Smooth muscle cell (in vitro differentiated cells): ENCODE data around the gene CPLX3. TPM values are rescaled to one million over a fixed set of nuclear protein-coding genes. Genes with fewer than 3 reads are reported as not detected.
"Not testable (repeated sequence)": the region's sequence is repeated elsewhere in the genome, so short reads cannot be mapped to it uniquely, and the experiment has no call there.

Experiments used
- DNase-seq: peaks from one replicate; lab custom pipeline; 2025; ENCODE audit not compliant: unreplicated experiment; lab: John Stamatoyannopoulos, UW
- H2AFZ ChIP-seq: fragments of 200-600 bp; sonication (generic); 2 replicates; pipeline ENCODE4 v1.6.0; 2016; ENCODE audit warnings: antibody characterized with exemption, low read depth, mild to moderate bottlenecking
- H3F3A ChIP-seq: fragments of 200-600 bp; sonication (generic); 2 replicates; pipeline ENCODE4 v1.6.0; 2017; ENCODE audit warnings: antibody characterized with exemption, low read depth
- H3K27ac ChIP-seq: fragments of 200-600 bp; sonication (generic); 2 replicates; pipeline ENCODE4 v1.5.1; 2016; ENCODE audit warnings: low read depth, mild to moderate bottlenecking
- H3K27me3 ChIP-seq: fragments of 200-600 bp; sonication (generic); 2 replicates; pipeline ENCODE4 v1.6.1; 2016; ENCODE audit warnings: low read depth, mild to moderate bottlenecking
- H3K36me3 ChIP-seq: fragments of 200-600 bp; sonication (generic); 2 replicates; pipeline ENCODE4 v1.5.1; 2016; ENCODE audit warnings: low read depth
- H3K4me1 ChIP-seq: fragments of 200-600 bp; sonication (generic); 2 replicates; pipeline ENCODE4 v1.5.1; 2016; ENCODE audit warnings: low read depth
- H3K4me2 ChIP-seq: fragments of 200-600 bp; sonication (generic); 2 replicates; pipeline ENCODE4 v1.6.0; 2016; ENCODE audit warnings: mild to moderate bottlenecking
- H3K4me3 ChIP-seq: fragments of 200-600 bp; sonication (generic); 2 replicates; pipeline ENCODE4 v1.5.1; 2016; ENCODE audit warnings: mild to moderate bottlenecking
- H3K79me2 ChIP-seq: fragments of 200-600 bp; sonication (generic); 2 replicates; pipeline ENCODE4 v1.6.0; 2016; ENCODE audit warnings: low read depth, mild to moderate bottlenecking
- H3K9ac ChIP-seq: fragments of 200-600 bp; sonication (generic); 2 replicates; pipeline ENCODE4 v1.6.0; 2016; ENCODE audit warnings: low read depth
- H3K9me3 ChIP-seq: fragments of 200-600 bp; sonication (generic); replicated peaks from 2 replicates; pipeline ENCODE4 v1.5.1; 2016; ENCODE audit warnings: low read depth
- H4K20me1 ChIP-seq: fragments of 200-600 bp; sonication (generic); 2 replicates; pipeline ENCODE4 v1.6.0; 2016; ENCODE audit warnings: low read depth
- CTCF ChIP-seq: fragments of 200-600 bp; sonication (generic); IDR thresholded peaks from 2 replicates; pipeline ENCODE4 v1.5.1; 2017; ENCODE audit warnings: borderline replicate concordance, mild to moderate bottlenecking, antibody characterized with exemption; ENCODE audit not compliant: insufficient read depth, poor library complexity, severe bottlenecking
- WGBS: methylation state at CpG from one replicate; pipeline ENCODE4 v1.1.7; 2016; ENCODE audit warnings: low lambda C conversion rate; 5-methylcytosine and 5-hydroxymethylcytosine counted together
- polyA plus RNA-seq: library from polyadenylated mRNA; unstranded; fragments of >200 nt; fragmentation: Nextera tagmentation; extraction: Ambion mirVana; gene quantifications from 2 replicates; pipeline ENCODE4 v1.2.1, GENCODE V29; 2016
- total RNA-seq: library from RNA; depleted of rRNA; stranded (reverse); fragments of >200 nt; gene quantifications from 2 replicates; pipeline ENCODE4 v1.2.3, GENCODE V29; 2014

The CPLX3 gene
- total and polyA plus RNA-seq, 2 experiments from 2014 or later, result 0.22 TPM; not detected in 1

- Histone ChIP-seq H3K4me2 (peak overlapping the region; percentile 94), H3K4me1 (peaks cover 21% of the 10 kb centered on the region), H3F3A (no peaks in the 10 kb centered on the region), H3K36me3 (no peaks in the 10 kb centered on the region), H3K79me2 (peaks cover 61% of the 10 kb centered on the region), H2AFZ (no peak overlapping the region), H3K27ac (no peak overlapping the region), H3K9me3 (no peaks in the 10 kb centered on the region), H3K4me3 (peak overlapping the region; percentile 70), H3K27me3 (no peaks in the 10 kb centered on the region), H3K9ac (no peak overlapping the region), H4K20me1 (peaks cover 62% of the 10 kb centered on the region)
- DNase-seq, result no peak
- no peak for TF ChIP-seq CTCF
- 92% methylated on average over 3 of the region's 3 CpGs for WGBS
Measured at GRCh38 chr15:74783808-74784175, 42.6 kb upstream of the CPLX3 start.

GRCh38 chr15:74784426-74785193 is 41.8 kb upstream of the CPLX3 start:
- H3K27ac ChIP-seq, result no peak overlapping the region
- DNase-seq, result no peak
- WGBS, result 95% methylated on average over 8 of the region's 8 CpGs
- H3K27me3 ChIP-seq, result no peaks in the 10 kb centered on the region
- peaks cover 70% of the 10 kb centered on the region for H4K20me1 ChIP-seq
- H3K79me2 ChIP-seq, result peaks cover 69% of the 10 kb centered on the region
- no peak overlapping the region for H3K4me2 ChIP-seq
- H2AFZ ChIP-seq, result no peak overlapping the region
- peaks cover 25% of the 10 kb centered on the region for H3K4me1 ChIP-seq
- H3K4me3 ChIP-seq, result no peak overlapping the region
- no peaks in the 10 kb centered on the region for H3F3A ChIP-seq
- no peak overlapping the region for H3K9ac ChIP-seq
- no peak for TF ChIP-seq CTCF
- no peaks in the 10 kb centered on the region for H3K36me3 ChIP-seq
- H3K9me3 ChIP-seq, result no peaks in the 10 kb centered on the region

- peaks cover 78% of the 10 kb centered on the region for H4K20me1 ChIP-seq
- no peak overlapping the region for H3K27ac ChIP-seq
- no peaks in the 10 kb centered on the region for H3K9me3 ChIP-seq
- H3K36me3 ChIP-seq, result no peaks in the 10 kb centered on the region
- H3K9ac ChIP-seq, result no peak overlapping the region
- peaks cover 6% of the 10 kb centered on the region for H3F3A ChIP-seq
- no peak overlapping the region for H3K4me2 ChIP-seq
- H3K4me3 ChIP-seq, result no peak overlapping the region
- DNase-seq, result no peak
- peaks cover 25% of the 10 kb centered on the region for H3K4me1 ChIP-seq
- peaks cover 75% of the 10 kb centered on the region for H3K79me2 ChIP-seq
- no peak for TF ChIP-seq CTCF
- H3K27me3 ChIP-seq, result no peaks in the 10 kb centered on the region
- H2AFZ ChIP-seq, result no peak overlapping the region
- 96% methylated on average over 13 of the region's 13 CpGs for WGBS
Measured at GRCh38 chr15:74785194-74786032, 41.0 kb upstream of the CPLX3 start.

- H3K4me2 ChIP-seq, H3K4me3 ChIP-seq, H3K27ac ChIP-seq, H2AFZ ChIP-seq, H3K27me3 ChIP-seq, H3K9me3 ChIP-seq, H3K9ac ChIP-seq, DNase-seq, H3K36me3 ChIP-seq: not testable (repeated sequence)
- Histone ChIP-seq H3F3A (peaks cover 12% of the 10 kb centered on the region), H3K4me1 (peaks cover 25% of the 10 kb centered on the region), H4K20me1 (peaks cover 85% of the 10 kb centered on the region), H3K79me2 (peaks cover 77% of the 10 kb centered on the region)
- WGBS, result 92% methylated on average over 12 of the region's 12 CpGs
Measured at GRCh38 chr15:74786081-74786480, 40.3 kb upstream of the CPLX3 start.
